HCT116 (cell line): ENCODE results near the gene ZBTB12. TPM values are rescaled to one million over a fixed set of nuclear protein-coding genes. Genes with fewer than 3 reads are reported as not detected.

Source experiments
- ATAC-seq: fragments of 200-7000 bp; cut with Tn5 transposase; 2 replicates; pipeline ENCODE4 v1.9.1; 2020; ENCODE audit warnings: mild to moderate bottlenecking, moderate library complexity
- BruUV-seq: library from RNA; stranded (reverse); fragments of 400-500 nt; replicated peaks from 2 replicates; lab custom pipeline; 2021; lab: Mats Ljungman, UMichigan
- CTCF ChIA-PET: fragments of 300-600 bp; sonication (Branson Sonifier 250); formaldehyde crosslinking; loops from one replicate; lab custom pipeline; 2021; ENCODE audit warnings: antibody characterized with exemption; lab: Charles Lee
- POLR2A ChIA-PET: fragments of 300-600, 350-600 bp; sonication (Branson Sonifier 250); formaldehyde crosslinking; loops from one replicate; lab custom pipeline; 2021; ENCODE audit warnings: antibody characterized with exemption; lab: Charles Lee
- RAD21 ChIA-PET, 2 experiments: fragments of 300-600 bp; sonication (Branson Sonifier 250); formaldehyde crosslinking; loops; one replicate each; lab custom pipeline; 2023; ENCODE audit warnings: low total read pairs in 2 of 2; ENCODE audit not compliant: uncharacterized antibody in 2 of 2, unreplicated experiment in 2 of 2, low non-redundant PET in 1 of 2; lab: Charles Lee
- DNase-seq: peaks from one replicate; pipeline ENCODE4 v3.0.0-alpha.2; 2010; ENCODE audit warnings: low read depth, low spot score
- H2AFZ ChIP-seq: fragments of 200-600 bp; shearing (Covaris generic), sonication (generic); 2 replicates; pipeline ENCODE4 v1.6.1; 2017; ENCODE audit warnings: low read depth, mixed run types, mixed read lengths, antibody characterized with exemption, low read length; ENCODE audit not compliant: poor library complexity, severe bottlenecking
- H3K27ac ChIP-seq: 2 replicates; pipeline ENCODE4 v1.5.1; 2012; ENCODE audit warnings: low read depth, low read length
- H3K27me3 ChIP-seq: fragments of 200-600 bp; sonication (generic); 2 replicates; pipeline ENCODE4 v1.6.1; 2016; ENCODE audit warnings: mixed run types, low read length, mixed read lengths; ENCODE audit not compliant: insufficient read depth
- H3K36me3 ChIP-seq, 2 experiments: fragments of 200-500 bp in 1 of 2; fragments of 200-600 bp in 1 of 2; sonication (Bioruptor generic) in 1 of 2; sonication (generic) in 1 of 2; 2 replicates each; pipeline versions ENCODE4 v1.5.1 to v1.6.1; 2014 to 2016; ENCODE audit warnings: low read length in 2 of 2, inconsistent platforms in 1 of 2, mixed read lengths in 1 of 2, mixed run types in 1 of 2; ENCODE audit not compliant: insufficient read depth in 2 of 2, control insufficient read depth in 1 of 2
- H3K4me1 ChIP-seq, 2 experiments: fragments of 200-600 bp in 1 of 2; sonication (generic) in 1 of 2; 2 replicates each; pipeline versions ENCODE4 v1.5.1 to v1.6.1; 2012 to 2017; ENCODE audit warnings: low read length in 2 of 2, inconsistent platforms in 1 of 2, mild to moderate bottlenecking in 1 of 2, mixed read lengths in 1 of 2, mixed run types in 1 of 2, moderate library complexity in 1 of 2; ENCODE audit not compliant: insufficient read depth in 2 of 2, control insufficient read depth in 1 of 2
- H3K4me2 ChIP-seq: fragments of 200-600 bp; sonication (generic); 2 replicates; pipeline ENCODE4 v1.6.1; 2017; ENCODE audit warnings: mixed run types, low read length, mixed read lengths
- H3K4me3 ChIP-seq, 2 experiments: fragments of 200-600 bp in 1 of 2; sonication (generic) in 1 of 2; replicated peaks in 1 of 2; 2 replicates each; pipeline ENCODE4 v1.5.1; 2011 to 2016; ENCODE audit warnings: low read length in 2 of 2, control low read depth in 1 of 2, low read depth in 1 of 2, mild to moderate bottlenecking in 1 of 2, mixed read lengths in 1 of 2, mixed run types in 1 of 2
- H3K79me2 ChIP-seq: fragments of 200-600 bp; sonication (generic); 2 replicates; pipeline ENCODE4 v1.6.1; 2017; ENCODE audit warnings: mild to moderate bottlenecking, mixed run types, low read length, moderate library complexity, mixed read lengths; ENCODE audit not compliant: insufficient read depth
- H3K9ac ChIP-seq: fragments of 200-600 bp; sonication (generic); 2 replicates; pipeline ENCODE4 v1.6.1; 2016; ENCODE audit warnings: low read length, mixed read lengths
- H3K9me2 ChIP-seq: fragments of 200-600 bp; sonication (generic), shearing (Covaris generic); 2 replicates; pipeline ENCODE4 v1.6.1; 2017; ENCODE audit warnings: mixed run types, mild to moderate bottlenecking, moderate library complexity; ENCODE audit not compliant: insufficient read depth
- H3K9me3 ChIP-seq, 2 experiments: fragments of 200-500 bp in 1 of 2; fragments of 200-600 bp in 1 of 2; sonication (Bioruptor generic) in 1 of 2; sonication (generic) in 1 of 2; 2 replicates each; pipeline ENCODE4 v1.6.1; 2014 to 2017; ENCODE audit warnings: low read length in 2 of 2, mixed read lengths in 2 of 2, inconsistent platforms in 1 of 2, low read depth in 1 of 2, mild to moderate bottlenecking in 1 of 2, mixed run types in 1 of 2, moderate library complexity in 1 of 2; ENCODE audit not compliant: control insufficient read depth in 1 of 2, insufficient read depth in 1 of 2
- H4K20me1 ChIP-seq: fragments of 200-600 bp; sonication (generic), shearing (Covaris generic); 2 replicates; pipeline ENCODE4 v1.6.1; 2017; ENCODE audit warnings: mixed run types, mild to moderate bottlenecking, moderate library complexity; ENCODE audit not compliant: insufficient read depth
- FOSL1 ChIP-seq: IDR thresholded peaks from 2 replicates; pipeline ENCODE4 v1.6.1; 2012; ENCODE audit warnings: low read depth
- REST ChIP-seq: IDR thresholded peaks from 2 replicates; pipeline ENCODE4 v1.6.1; 2012; ENCODE audit warnings: low read depth
- SIN3A ChIP-seq: IDR thresholded peaks from 2 replicates; pipeline ENCODE4 v1.6.1; 2012; ENCODE audit warnings: low read depth
- TCF7L2 ChIP-seq: IDR thresholded peaks from 2 replicates; pipeline ENCODE4 v1.7.0; 2011; ENCODE audit warnings: borderline replicate concordance, inconsistent platforms; ENCODE audit not compliant: insufficient read depth, insufficient read length; ENCODE audit errors: extremely low read depth
- ZBTB33 ChIP-seq: IDR thresholded peaks from 2 replicates; pipeline ENCODE4 v1.6.1; 2011; ENCODE audit warnings: mild to moderate bottlenecking, low read length, moderate library complexity; ENCODE audit not compliant: insufficient replicate concordance; ENCODE audit errors: extremely low read depth
- ZFX ChIP-seq: fragments of 450-650 bp; IDR thresholded peaks from 2 replicates; pipeline ENCODE4 v1.6.1; 2017
- intact Hi-C: fragments of 100-400 bp; cut with micrococcal nuclease; formaldehyde crosslinking; loops from 2 replicates; pipeline ENCODE4 v1.10.0; 2022
- total RNA-seq: library from RNA; stranded (reverse); gene quantifications from one replicate; pipeline ENCODE4 v1.2.1, GENCODE V29; 2021; ENCODE audit not compliant: unreplicated experiment

The ZBTB12 gene
- total RNA-seq, 1 experiment from 2014 or later: 10.3 TPM

- no peak for TF ChIP-seq SIN3A
Measured at GRCh38 chr6:31882344-31882743, 19.5 kb downstream of the ZBTB12 start (continued).

GRCh38 chr6:31881136-31881859, 20.6 kb downstream of the ZBTB12 start:
- ChIA-PET POLR2A (no interaction called here), CTCF (no interaction called here), RAD21 (no interaction called here)
- no peaks in the 10 kb centered on the region for H3K4me1 ChIP-seq
- H4K20me1 ChIP-seq: no peaks in the 10 kb centered on the region
- H3K9me3 ChIP-seq: no peaks in the 10 kb centered on the region
- no peak overlapping the region for H2AFZ ChIP-seq
- H3K4me3 ChIP-seq: no peak overlapping the region
- H3K36me3 ChIP-seq: peaks cover 35 to 47% of the 10 kb centered on the region in 2 experiments
- no peaks in the 10 kb centered on the region for H3K79me2 ChIP-seq
- BruUV-seq: no TSS peak
- intact Hi-C loops: no loop called here
- H3K9me2 ChIP-seq: no peaks in the 10 kb centered on the region
- H3K9ac ChIP-seq: no peak overlapping the region
- H3K4me2 ChIP-seq: no peak overlapping the region
- no peak overlapping the region for H3K27ac ChIP-seq
- DNase-seq: no peak
- ATAC-seq: no peak
- TF ChIP-seq ZBTB33 (no peak), FOSL1 (no peak), TCF7L2 (no peak), REST (no peak), ZFX (no peak)
- TF ChIP-seq, all 23 proteins: peak for 0
- H3K27me3 ChIP-seq: no peaks in the 10 kb centered on the region
